GM06990 (cell line): ENCODE results near the gene C2CD2L.
A peak's percentile ranks its signal among the peaks of the same experiment; 100 is the strongest.

Experiments used
- DNase-seq: peaks from one replicate; pipeline ENCODE4 v3.0.0-alpha.2; 2011; ENCODE audit not compliant: insufficient read length; ENCODE audit errors: extremely low read depth
- H3K27me3 ChIP-seq: replicated peaks from 2 replicates; pipeline ENCODE4 v1.6.0; 2011; ENCODE audit warnings: low read length; ENCODE audit not compliant: control insufficient read depth, insufficient read depth
- H3K36me3 ChIP-seq: 2 replicates; pipeline ENCODE4 v1.5.1; 2011; ENCODE audit warnings: low read length; ENCODE audit not compliant: control insufficient read depth, insufficient read depth
- H3K4me3 ChIP-seq: replicated peaks from 2 replicates; pipeline ENCODE4 v1.5.1; 2011; ENCODE audit warnings: low read depth, mild to moderate bottlenecking, control low read depth, low read length
- CTCF ChIP-seq: IDR thresholded peaks from 2 replicates; pipeline ENCODE4 v1.5.1; 2011; ENCODE audit warnings: low read length, control low read depth, mild to moderate bottlenecking, inconsistent platforms; ENCODE audit not compliant: insufficient read depth, poor library complexity, severe bottlenecking

Gene C2CD2L

GRCh38 chr11:119103793-119104192, 3.4 kb upstream of the C2CD2L start:
- TF ChIP-seq CTCF = no peak
- Histone ChIP-seq H3K27me3 (no peaks in the 10 kb centered on the region), H3K4me3 (no peak overlapping the region), H3K36me3 (no peaks in the 10 kb centered on the region)
- DNase-seq = no peak

GRCh38 chr11:119107538-119108145, 498 bp downstream of the C2CD2L start:
- no peak for DNase-seq
- H3K27me3 ChIP-seq = no peaks in the 10 kb centered on the region
- no peak for TF ChIP-seq CTCF

GRCh38 chr11:119108146-119108856, 1.2 kb downstream of the C2CD2L start:
- TF ChIP-seq CTCF = no peak
- Histone ChIP-seq H3K4me3 (peak overlapping the region; percentile 88), H3K27me3 (no peaks in the 10 kb centered on the region), H3K36me3 (peaks cover 19% of the 10 kb centered on the region)
- DNase-seq = no peak

More at GRCh38 chr11:119107538-119108145, 498 bp downstream of the C2CD2L start:
- peaks cover 16% of the 10 kb centered on the region for H3K36me3 ChIP-seq
- H3K4me3 ChIP-seq = peak overlapping the region; percentile 88

- Histone ChIP-seq H3K27me3 (no peaks in the 10 kb centered on the region), H3K36me3 (peaks cover 22% of the 10 kb centered on the region), H3K4me3 (peak overlapping the region; percentile 88)
- no peak for TF ChIP-seq CTCF
- DNase-seq = no peak
These were observed 1.7 kb downstream of the C2CD2L start for GRCh38 chr11:119108857-119109221.

- DNase-seq = no peak
- Histone ChIP-seq H3K36me3 (peaks cover 27% of the 10 kb centered on the region), H3K27me3 (no peaks in the 10 kb centered on the region), H3K4me3 (no peak overlapping the region)
- TF ChIP-seq CTCF = no peak
These were observed 2.7 kb downstream of the C2CD2L start for GRCh38 chr11:119109843-119110242.
